ENCODE results near the gene ENDOV.
A peak's percentile ranks its signal among the peaks of the same experiment; 100 is the strongest.

ENDOV gene

GRCh38 chr17:80422981-80423380, 8.0 kb downstream of the ENDOV start:
- Histone ChIP-seq H3K27me3 (peaks cover 9% of the 10 kb centered on the region; the same call in 1 of the 2 replicates), H3K36me3 (no peaks in the 10 kb centered on the region), H3K9me3 (no peaks in the 10 kb centered on the region), H3K4me1 (no peaks in the 10 kb centered on the region), H3K4me3 (ENCODE audit: low read depth, low read length) (no peak overlapping the region)
- TF ChIP-seq CTCF (IDR thresholded peaks at IDR 0.05; ENCODE audit: low read depth, low read length) = no peak
- no peak for DNase-seq

- no peak overlapping the region for H3K4me3 ChIP-seq (ENCODE audit: low read depth, low read length)
- no peak for DNase-seq
- no peaks in the 10 kb centered on the region for H3K4me1 ChIP-seq
- TF ChIP-seq CTCF (IDR thresholded peaks at IDR 0.05; ENCODE audit: low read depth, low read length) = no peak
- peaks cover 9% of the 10 kb centered on the region; the same call in 1 of the 2 replicates for H3K27me3 ChIP-seq
- no peaks in the 10 kb centered on the region for H3K36me3 ChIP-seq
- H3K9me3 ChIP-seq = no peaks in the 10 kb centered on the region
Observed at GRCh38 chr17:80423536-80424225, 8.7 kb downstream of the ENDOV start.

- H3K36me3 ChIP-seq = no peaks in the 10 kb centered on the region
- no peak overlapping the region for H3K4me3 ChIP-seq (ENCODE audit: low read depth, low read length)
- DNase-seq = no peak
- no peaks in the 10 kb centered on the region for H3K4me1 ChIP-seq
- no peak for TF ChIP-seq CTCF (IDR thresholded peaks at IDR 0.05; ENCODE audit: low read depth, low read length)
- H3K9me3 ChIP-seq = no peaks in the 10 kb centered on the region
- peaks cover 9% of the 10 kb centered on the region; the same call in 1 of the 2 replicates for H3K27me3 ChIP-seq
Observed at GRCh38 chr17:80424261-80424660, 9.3 kb downstream of the ENDOV start.

GRCh38 chr17:80424878-80425765, 10.2 kb downstream of the ENDOV start:
- peak; percentile 13; the same call in 1 of the 2 replicates for TF ChIP-seq CTCF (IDR thresholded peaks at IDR 0.05; ENCODE audit: low read depth, low read length)
- no peak for DNase-seq
- Histone ChIP-seq H3K9me3 (no peaks in the 10 kb centered on the region), H3K4me1 (no peaks in the 10 kb centered on the region), H3K36me3 (no peaks in the 10 kb centered on the region), H3K4me3 (ENCODE audit: low read depth, low read length) (no peak overlapping the region), H3K27me3 (peaks cover 9% of the 10 kb centered on the region; the same call in 1 of the 2 replicates)

GRCh38 chr17:80425835-80426426, 11.0 kb downstream of the ENDOV start:
- Histone ChIP-seq H3K36me3 (no peaks in the 10 kb centered on the region), H3K4me3 (ENCODE audit: low read depth, low read length) (no peak overlapping the region), H3K27me3 (peaks cover 9% of the 10 kb centered on the region; the same call in 1 of the 2 replicates), H3K4me1 (no peaks in the 10 kb centered on the region), H3K9me3 (no peaks in the 10 kb centered on the region)
- no peak for TF ChIP-seq CTCF (IDR thresholded peaks at IDR 0.05; ENCODE audit: low read depth, low read length)
- DNase-seq = no peak

All from BE2C (cell line).